ENCODE measurements around the gene COL12A1. TPM values are rescaled to one million over a fixed set of nuclear protein-coding genes. Genes with fewer than 3 reads are reported as not detected.

COL12A1 gene
- total and polyA plus RNA-seq, 2 of the 13 experiments (the other 11 are each of a cell fraction or from before 2014, with no cell fraction given), result 0.02 TPM; not detected in 1

DNA sequence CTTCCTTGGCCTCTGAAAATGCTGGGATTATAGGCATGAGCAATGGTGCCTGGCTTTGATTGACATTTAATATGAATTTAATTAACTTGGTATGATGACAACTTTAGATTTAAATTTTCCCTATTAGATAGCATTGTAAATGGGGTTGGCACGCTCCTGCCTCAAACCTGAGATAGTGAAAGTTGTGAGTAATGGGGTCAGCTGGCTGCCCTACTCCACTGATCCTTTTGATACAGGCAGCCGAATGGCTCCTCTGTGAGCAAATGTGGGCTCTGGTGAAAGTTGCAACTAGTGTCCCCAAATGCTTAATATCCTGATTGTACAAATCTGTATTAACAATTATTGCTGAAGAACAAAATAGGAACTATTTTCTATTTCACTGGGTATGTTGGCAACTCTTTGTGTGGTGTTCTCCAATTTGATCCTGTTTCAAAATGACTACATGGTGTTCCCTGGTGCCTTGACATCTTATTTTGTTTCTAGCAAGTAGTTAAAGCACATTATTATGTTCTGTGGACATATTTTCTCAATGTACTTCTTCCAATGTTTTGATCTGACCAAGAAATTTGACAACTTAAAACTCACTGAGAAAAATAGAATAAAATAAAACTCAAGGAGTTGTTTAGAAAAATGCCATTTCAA is 97.4 kb downstream of the COL12A1 start:
- ChIA-PET POLR2A (no interaction called here), CTCF (ENCODE audit: low intra/inter-chr PET ratio, low total read pairs) (no interaction called here)
- Histone ChIP-seq H3K27ac (ENCODE audit: extremely low read length, insufficient read depth, low read length) (no peak overlapping the region), H3K4me3 (replicated peaks in 1 of 3; ENCODE audit: insufficient read depth in 1 of 3, low read depth in 2 of 3, low read length in 3 of 3) (no peak overlapping the region), H2AFZ (ENCODE audit: low read length) (no peak overlapping the region), H3K36me3 (replicated peaks in 1 of 2; ENCODE audit: control insufficient read depth in 1 of 2, insufficient read depth in 2 of 2, low read length in 2 of 2) (no peaks in the 10 kb centered on the region), H3K4me2 (ENCODE audit: low read depth, low read length) (no peak overlapping the region), H3K27me3 (ENCODE audit: control insufficient read depth in 1 of 2, insufficient read depth in 2 of 2, low read length in 2 of 2) (no peaks in the 10 kb centered on the region), H3K9ac (ENCODE audit: insufficient read depth, low read depth, low read length) (no peak overlapping the region), H3K79me2 (ENCODE audit: insufficient read depth, low read length) (no peaks in the 10 kb centered on the region), H4K20me1 (ENCODE audit: insufficient read depth, low read length) (no peaks in the 10 kb centered on the region), H3K9me3 (ENCODE audit: low read length) (no peaks in the 10 kb centered on the region), H3K4me1 (ENCODE audit: insufficient read depth, low read length) (no peaks in the 10 kb centered on the region)
- DNase-seq (ENCODE audit: low spot score), result no peak
- no peak for ATAC-seq
- no TSS peak for BruUV-seq (replicated peaks)
- in situ Hi-C loops (cut with HindIII; ENCODE audit: extremely low pct_ligation_motif_present, low pct_unique_long_range_greater_than_20kb) (no loop called here), intact Hi-C loops (cut with micrococcal nuclease; ENCODE audit: unreplicated experiment) (no loop called here)
- no peak for TF ChIP-seq ZEB1 (IDR thresholded peaks at IDR 0.05; ENCODE audit: insufficient replicate concordance, low read depth)
- no peak for TF ChIP-seq POLR2G (IDR thresholded peaks at IDR 0.05; ENCODE audit: low read depth, low read length)
- no peak for TF ChIP-seq ZNF562 (CRISPR knock-in tag; IDR thresholded peaks at IDR 0.05; ENCODE audit: borderline replicate concordance)
- TF ChIP-seq MYC (CRISPR knock-in tag; IDR thresholded peaks at IDR 0.05; ENCODE audit: borderline replicate concordance), result no peak
- no peak for TF ChIP-seq SYNCRIP (IDR thresholded peaks at IDR 0.05; ENCODE audit: insufficient read depth, low read depth, low read length)
- TF ChIP-seq ZMAT3 (CRISPR knock-in tag; conservative IDR thresholded peaks at IDR 0.05), result no peak
- TF ChIP-seq, protein P1, sequence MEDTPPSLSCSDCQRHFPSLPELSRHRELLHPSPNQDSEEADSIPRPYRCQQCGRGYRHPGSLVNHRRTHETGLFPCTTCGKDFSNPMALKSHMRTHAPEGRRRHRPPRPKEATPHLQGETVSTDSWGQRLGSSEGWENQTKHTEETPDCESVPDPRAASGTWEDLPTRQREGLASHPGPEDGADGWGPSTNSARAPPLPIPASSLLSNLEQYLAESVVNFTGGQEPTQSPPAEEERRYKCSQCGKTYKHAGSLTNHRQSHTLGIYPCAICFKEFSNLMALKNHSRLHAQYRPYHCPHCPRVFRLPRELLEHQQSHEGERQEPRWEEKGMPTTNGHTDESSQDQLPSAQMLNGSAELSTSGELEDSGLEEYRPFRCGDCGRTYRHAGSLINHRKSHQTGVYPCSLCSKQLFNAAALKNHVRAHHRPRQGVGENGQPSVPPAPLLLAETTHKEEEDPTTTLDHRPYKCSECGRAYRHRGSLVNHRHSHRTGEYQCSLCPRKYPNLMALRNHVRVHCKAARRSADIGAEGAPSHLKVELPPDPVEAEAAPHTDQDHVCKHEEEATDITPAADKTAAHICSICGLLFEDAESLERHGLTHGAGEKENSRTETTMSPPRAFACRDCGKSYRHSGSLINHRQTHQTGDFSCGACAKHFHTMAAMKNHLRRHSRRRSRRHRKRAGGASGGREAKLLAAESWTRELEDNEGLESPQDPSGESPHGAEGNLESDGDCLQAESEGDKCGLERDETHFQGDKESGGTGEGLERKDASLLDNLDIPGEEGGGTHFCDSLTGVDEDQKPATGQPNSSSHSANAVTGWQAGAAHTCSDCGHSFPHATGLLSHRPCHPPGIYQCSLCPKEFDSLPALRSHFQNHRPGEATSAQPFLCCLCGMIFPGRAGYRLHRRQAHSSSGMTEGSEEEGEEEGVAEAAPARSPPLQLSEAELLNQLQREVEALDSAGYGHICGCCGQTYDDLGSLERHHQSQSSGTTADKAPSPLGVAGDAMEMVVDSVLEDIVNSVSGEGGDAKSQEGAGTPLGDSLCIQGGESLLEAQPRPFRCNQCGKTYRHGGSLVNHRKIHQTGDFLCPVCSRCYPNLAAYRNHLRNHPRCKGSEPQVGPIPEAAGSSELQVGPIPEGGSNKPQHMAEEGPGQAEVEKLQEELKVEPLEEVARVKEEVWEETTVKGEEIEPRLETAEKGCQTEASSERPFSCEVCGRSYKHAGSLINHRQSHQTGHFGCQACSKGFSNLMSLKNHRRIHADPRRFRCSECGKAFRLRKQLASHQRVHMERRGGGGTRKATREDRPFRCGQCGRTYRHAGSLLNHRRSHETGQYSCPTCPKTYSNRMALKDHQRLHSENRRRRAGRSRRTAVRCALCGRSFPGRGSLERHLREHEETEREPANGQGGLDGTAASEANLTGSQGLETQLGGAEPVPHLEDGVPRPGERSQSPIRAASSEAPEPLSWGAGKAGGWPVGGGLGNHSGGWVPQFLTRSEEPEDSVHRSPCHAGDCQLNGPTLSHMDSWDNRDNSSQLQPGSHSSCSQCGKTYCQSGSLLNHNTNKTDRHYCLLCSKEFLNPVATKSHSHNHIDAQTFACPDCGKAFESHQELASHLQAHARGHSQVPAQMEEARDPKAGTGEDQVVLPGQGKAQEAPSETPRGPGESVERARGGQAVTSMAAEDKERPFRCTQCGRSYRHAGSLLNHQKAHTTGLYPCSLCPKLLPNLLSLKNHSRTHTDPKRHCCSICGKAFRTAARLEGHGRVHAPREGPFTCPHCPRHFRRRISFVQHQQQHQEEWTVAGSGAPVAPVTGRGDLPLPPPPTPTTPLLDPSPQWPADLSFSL (CRISPR knock-in tag; IDR thresholded peaks at IDR 0.05), result no peak
- TF ChIP-seq ZMYM3 (CRISPR knock-in tag; IDR thresholded peaks at IDR 0.05), result no peak
- TF ChIP-seq ZNF142 (CRISPR knock-in tag; IDR thresholded peaks at IDR 0.05), result no peak
- no peak for TF ChIP-seq MED8 (CRISPR knock-in tag; IDR thresholded peaks at IDR 0.05; ENCODE audit: insufficient replicate concordance)
- no peak for TF ChIP-seq PPARG (CRISPR knock-in tag; conservative IDR thresholded peaks at IDR 0.05)
- no peak for TF ChIP-seq ZNF7 (CRISPR knock-in tag; IDR thresholded peaks at IDR 0.05)
- TF ChIP-seq MEIS1 (CRISPR knock-in tag; IDR thresholded peaks at IDR 0.05; ENCODE audit: borderline replicate concordance), result no peak
- no peak for FAIRE-seq
- 27% methylated on average over 2 of the region's 2 CpGs for WGBS (ENCODE audit: low lambda C conversion rate)
